Fibroblast of pulmonary artery (primary cell): ENCODE results near the gene ZNF32.

Experiments used
- DNase-seq: peaks from one replicate; pipeline ENCODE4 v3.0.0-alpha.2; 2010; ENCODE audit warnings: low read depth
- H3K4me3 ChIP-seq: replicated peaks from 2 replicates; pipeline ENCODE4 v1.5.1; 2011; ENCODE audit warnings: low read depth, mild to moderate bottlenecking, control low read depth, low read length, moderate library complexity
- CTCF ChIP-seq: IDR thresholded peaks from 2 replicates; pipeline ENCODE4 v1.5.1; 2011; ENCODE audit warnings: mild to moderate bottlenecking, control low read depth, low read length, inconsistent platforms; ENCODE audit errors: missing control alignments

ZNF32 gene

DNA sequence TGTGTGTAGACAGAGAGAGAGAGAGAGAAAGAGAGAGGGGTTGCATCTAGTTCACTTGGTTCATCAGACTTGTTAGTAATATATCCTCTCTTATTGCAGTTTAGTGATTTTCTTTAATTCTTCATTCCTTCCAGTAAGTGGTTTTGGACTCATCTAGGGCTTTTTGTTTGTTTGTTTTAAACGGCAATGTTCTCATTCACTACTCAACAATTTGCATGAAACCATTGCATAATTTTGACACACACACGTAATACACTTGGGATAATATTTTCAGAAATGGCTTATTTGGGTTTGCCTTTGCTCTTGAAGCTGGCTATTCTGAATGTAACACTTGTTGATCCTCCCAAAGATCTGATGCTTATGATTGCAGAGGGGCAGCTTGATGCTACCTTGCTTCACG lies 16.4 kb upstream of the ZNF32 start:
- no peak for DNase-seq
- TF ChIP-seq CTCF: no peak

DNA sequence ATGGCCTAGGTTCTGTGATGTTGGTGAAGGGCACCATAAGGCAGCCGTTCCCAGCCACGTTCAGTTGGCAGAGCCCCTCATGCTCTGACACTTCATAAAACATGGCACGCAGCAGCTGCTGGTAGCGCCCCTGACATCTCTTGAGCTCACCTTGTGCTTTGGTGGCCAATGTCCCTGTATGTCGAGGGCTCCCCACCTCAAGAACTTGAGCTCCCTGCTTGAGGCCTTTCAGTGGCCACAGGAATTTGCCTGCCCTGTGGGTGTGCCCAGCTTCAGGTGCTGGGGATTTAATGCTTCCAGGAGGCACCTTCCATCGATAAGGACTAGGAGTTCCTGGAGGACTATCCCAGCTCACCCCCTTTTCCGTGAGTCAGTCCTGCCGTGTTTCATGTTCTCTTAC lies 9.5 kb upstream of the ZNF32 start:
- TF ChIP-seq CTCF: no peak
- no peak overlapping the region for H3K4me3 ChIP-seq

More for the DNA sequence above, 16.4 kb upstream of the ZNF32 start:
- H3K4me3 ChIP-seq: no peak overlapping the region

DNA sequence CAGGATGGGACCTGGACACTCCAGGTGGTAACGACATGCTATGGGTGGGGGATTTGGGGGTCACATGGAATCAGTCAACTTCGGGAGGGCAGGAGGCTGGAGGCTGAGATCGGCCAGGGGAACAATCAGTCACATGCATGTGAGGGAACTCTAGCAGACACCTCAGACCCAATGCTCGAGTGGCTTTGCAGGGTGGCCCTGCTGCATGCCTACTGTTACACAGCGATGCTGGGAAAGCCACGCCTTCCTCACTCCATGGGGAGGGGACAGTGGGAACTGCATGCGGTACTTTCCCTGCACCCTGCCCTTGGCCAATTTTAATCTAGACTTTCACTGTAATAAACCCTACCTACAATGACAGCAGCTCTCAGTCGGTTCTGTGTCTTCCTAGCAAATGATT lies 6.6 kb upstream of the ZNF32 start:
- no peak overlapping the region for H3K4me3 ChIP-seq
- no peak for DNase-seq
- no peak for TF ChIP-seq CTCF

More for the DNA sequence above, 9.5 kb upstream of the ZNF32 start:
- DNase-seq: no peak

GRCh38 chr10:43653746-43654145 lies 5.1 kb upstream of the ZNF32 start:
- H3K4me3 ChIP-seq: no peak overlapping the region
- no peak for DNase-seq
- TF ChIP-seq CTCF: no peak

- peak; percentile 43 for DNase-seq
- peak overlapping the region; percentile 63 for H3K4me3 ChIP-seq
- TF ChIP-seq CTCF: no peak
Observed at GRCh38 chr10:43649185-43649523, 473 bp upstream of the ZNF32 start.

DNA sequence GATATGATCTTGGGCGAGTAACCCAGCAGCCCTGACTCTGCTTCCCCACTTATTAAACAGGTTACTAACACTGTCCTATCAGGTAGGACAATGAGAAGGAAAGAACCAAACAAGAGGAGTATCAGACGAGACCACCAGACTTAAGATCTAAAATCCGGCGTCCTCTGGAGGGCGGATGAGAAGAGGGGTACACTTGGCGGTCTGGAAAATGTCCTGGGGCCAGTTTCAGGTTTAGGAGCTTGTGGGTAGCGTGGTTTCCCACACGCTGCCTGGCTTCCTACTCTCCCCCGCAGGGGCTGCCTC lies 635 bp downstream of the ZNF32 start:
- no peak for DNase-seq
- TF ChIP-seq CTCF: no peak
- H3K4me3 ChIP-seq: peak overlapping the region; percentile 63

- H3K4me3 ChIP-seq: peak overlapping the region; percentile 63
Observed at GRCh38 chr10:43647576-43647975, 1.1 kb downstream of the ZNF32 start.

More at GRCh38 chr10:43647576-43647975, 1.1 kb downstream of the ZNF32 start:
- no peak for DNase-seq
- TF ChIP-seq CTCF: no peak
